IMR-90 (cell line): Measurements from ENCODE around the gene PSMA2. TPM values are rescaled to one million over a fixed set of nuclear protein-coding genes. Genes with fewer than 3 reads are reported as not detected.

Experiments
- ATAC-seq: fragments of 200-7000 bp; cut with Tn5 transposase; 2 replicates; pipeline ENCODE4 v1.9.1; 2020; ENCODE audit warnings: low read depth, mild to moderate bottlenecking, moderate library complexity
- BruUV-seq: library from RNA; stranded (reverse); fragments of 400-500 nt; replicated peaks from 2 replicates; lab custom pipeline; 2021; lab: Mats Ljungman, UMichigan
- CTCF ChIA-PET: fragments of 300-600 bp; formaldehyde crosslinking; extraction: SDS; loops from one replicate; lab custom pipeline; 2021; ENCODE audit warnings: antibody characterized with exemption; lab: Yijun Ruan, JAX
- POLR2A ChIA-PET: fragments of 300-600 bp; sonication (Branson Sonifier 250); formaldehyde crosslinking; loops from one replicate; lab custom pipeline; 2022; ENCODE audit warnings: antibody characterized with exemption; ENCODE audit not compliant: unreplicated experiment; lab: Charles Lee
- DNase-seq: peaks from one replicate; pipeline ENCODE4 v3.0.0; 2013
- H2AFZ ChIP-seq: replicated peaks from 2 replicates; pipeline ENCODE3; 2013; ENCODE audit warnings: low read length, mild to moderate bottlenecking; ENCODE audit not compliant: poor library complexity
- H2AK5ac ChIP-seq: 2 replicates; pipeline ENCODE4 v1.6.1; 2013; ENCODE audit warnings: low read depth, low read length, inconsistent platforms
- H2AK9ac ChIP-seq: replicated peaks from 2 replicates; pipeline ENCODE3; 2013; ENCODE audit warnings: mild to moderate bottlenecking, low read depth, low read length, moderate library complexity; ENCODE audit not compliant: poor library complexity
- H2BK120ac ChIP-seq: 2 replicates; pipeline ENCODE4 v1.6.1; 2013; ENCODE audit warnings: low read depth, low read length, inconsistent platforms
- H2BK15ac ChIP-seq: 3 replicates; pipeline ENCODE4 v1.6.1; 2013; ENCODE audit warnings: low read depth, low read length, inconsistent platforms
- H2BK20ac ChIP-seq: 2 replicates; pipeline ENCODE4 v1.6.1; 2013; ENCODE audit warnings: low read depth, mild to moderate bottlenecking, inconsistent platforms, low read length, moderate library complexity
- H2BK5ac ChIP-seq: 2 replicates; pipeline ENCODE4 v1.6.1; 2013; ENCODE audit warnings: mild to moderate bottlenecking, low read depth, low read length, inconsistent platforms; ENCODE audit not compliant: poor library complexity, severe bottlenecking
- H3K14ac ChIP-seq: replicated peaks from 2 replicates; pipeline ENCODE4 v1.6.1; 2013; ENCODE audit warnings: low read depth, low read length, inconsistent platforms
- H3K18ac ChIP-seq: 2 replicates; pipeline ENCODE4 v1.6.1; 2013; ENCODE audit warnings: low read depth, low read length, control low read depth
- H3K23ac ChIP-seq: 2 replicates; pipeline ENCODE4 v1.6.1; 2013; ENCODE audit warnings: low read depth, low read length, inconsistent platforms
- H3K27ac ChIP-seq: 2 replicates; pipeline ENCODE4 v1.5.1; 2013; ENCODE audit warnings: mild to moderate bottlenecking, control low read depth, low read length; ENCODE audit not compliant: insufficient read depth
- H3K27me3 ChIP-seq: 2 replicates; pipeline ENCODE4 v1.6.1; 2013; ENCODE audit warnings: low read length; ENCODE audit not compliant: control insufficient read depth, insufficient read depth
- H3K36me3 ChIP-seq: 2 replicates; pipeline ENCODE4 v1.6.1; 2013; ENCODE audit warnings: low read length, mixed read lengths; ENCODE audit not compliant: control insufficient read depth, insufficient read depth
- H3K4ac ChIP-seq: 2 replicates; pipeline ENCODE4 v1.6.1; 2013; ENCODE audit warnings: low read depth, low read length, inconsistent platforms
- H3K4me1 ChIP-seq: 2 replicates; pipeline ENCODE4 v1.6.1; 2013; ENCODE audit warnings: low read length, mixed read lengths; ENCODE audit not compliant: control insufficient read depth, insufficient read depth
- H3K4me2 ChIP-seq: 2 replicates; pipeline ENCODE4 v1.6.1; 2013; ENCODE audit warnings: low read depth, mild to moderate bottlenecking, control low read depth, low read length, moderate library complexity
- H3K4me3 ChIP-seq: 2 replicates; pipeline ENCODE4 v1.5.1; 2013; ENCODE audit warnings: low read depth, mild to moderate bottlenecking, control low read depth, low read length, moderate library complexity; ENCODE audit not compliant: insufficient read depth
- H3K56ac ChIP-seq: 2 replicates; pipeline ENCODE4 v1.6.1; 2013; ENCODE audit warnings: low read length, inconsistent platforms; ENCODE audit not compliant: insufficient read depth; ENCODE audit errors: extremely low read depth
- H3K79me1 ChIP-seq, 2 experiments: 2 replicates each; pipeline ENCODE4 v1.6.1; 2013; ENCODE audit warnings: low read length in 2 of 2, inconsistent platforms in 1 of 2, low read depth in 1 of 2
- H3K9ac ChIP-seq: 2 replicates; pipeline ENCODE4 v1.6.1; 2013; ENCODE audit warnings: low read depth, low read length, control low read depth
- H3K9me1 ChIP-seq: 2 replicates; pipeline ENCODE4 v1.6.1; 2013; ENCODE audit warnings: low read length, inconsistent platforms; ENCODE audit not compliant: insufficient read depth
- H3K9me3 ChIP-seq: 2 replicates; pipeline ENCODE4 v1.6.1; 2013; ENCODE audit warnings: low read length; ENCODE audit not compliant: control insufficient read depth, insufficient read depth
- H4K20me1 ChIP-seq: 2 replicates; pipeline ENCODE4 v1.6.1; 2013; ENCODE audit warnings: low read length, inconsistent platforms; ENCODE audit not compliant: insufficient read depth
- H4K5ac ChIP-seq: 2 replicates; pipeline ENCODE4 v1.6.1; 2013; ENCODE audit warnings: mild to moderate bottlenecking, low read depth, low read length, control low read depth
- H4K8ac ChIP-seq, 2 experiments: 2 replicates each; pipeline ENCODE4 v1.6.1; 2013; ENCODE audit warnings: low read depth in 2 of 2, low read length in 2 of 2, control low read depth in 1 of 2, inconsistent platforms in 1 of 2
- H4K91ac ChIP-seq: 2 replicates; pipeline ENCODE4 v1.6.1; 2013; ENCODE audit warnings: low read depth, low read length, inconsistent platforms; ENCODE audit not compliant: insufficient read depth
- MXI1 ChIP-seq: IDR thresholded peaks from 2 replicates; pipeline ENCODE4 v1.6.1; 2012; ENCODE audit warnings: low read depth, mild to moderate bottlenecking, low read length, moderate library complexity, borderline replicate concordance
- WGBS, 2 experiments: methylation state at CpG; one replicate each; pipeline versions ENCODE4 v1.1.5 to v1.1.7; 2013; ENCODE audit warnings: missing lambda C conversion rate in 2 of 2; ENCODE audit not compliant: insufficient read length in 1 of 2; ENCODE audit errors: extremely low coverage in 2 of 2; 5-methylcytosine and 5-hydroxymethylcytosine counted together
- dilution Hi-C: fragments of 300-500 bp; cut with HindIII; formaldehyde crosslinking; loops from one replicate; pipeline ENCODE4 v1.14.3; 2018; ENCODE audit warnings: low sequenced_read_pairs; ENCODE audit not compliant: unreplicated experiment
- in situ Hi-C: fragments of 300-500 bp; cut with MboI; formaldehyde crosslinking; loops from 3 replicates; pipeline ENCODE4 v1.14.3; 2019; ENCODE audit warnings: low sequenced_read_pairs, inconsistent platforms, mixed read lengths
- intact Hi-C: fragments of 100-400 bp; cut with micrococcal nuclease; formaldehyde crosslinking; loops from 2 replicates; pipeline ENCODE4 v1.10.0; 2022
- polyA plus RNA-seq, 3 experiments: library from polyadenylated mRNA; depleted of rRNA; stranded (reverse); fragments of >200 nt; gene quantifications; 2 replicates each; pipeline ENCODE4 v1.2.3, GENCODE V29; 2012; ENCODE audit warnings: low replicate concordance in 1 of 3
- total RNA-seq: library from RNA; depleted of rRNA; stranded (reverse); fragments of >200 nt; gene quantifications from 2 replicates; pipeline ENCODE4 v1.2.3, GENCODE V29; 2012

The PSMA2 gene
- total and polyA plus RNA-seq, 2 of the 4 experiments (the other 2 are of a cell fraction) = 106 to 138 TPM

DNA sequence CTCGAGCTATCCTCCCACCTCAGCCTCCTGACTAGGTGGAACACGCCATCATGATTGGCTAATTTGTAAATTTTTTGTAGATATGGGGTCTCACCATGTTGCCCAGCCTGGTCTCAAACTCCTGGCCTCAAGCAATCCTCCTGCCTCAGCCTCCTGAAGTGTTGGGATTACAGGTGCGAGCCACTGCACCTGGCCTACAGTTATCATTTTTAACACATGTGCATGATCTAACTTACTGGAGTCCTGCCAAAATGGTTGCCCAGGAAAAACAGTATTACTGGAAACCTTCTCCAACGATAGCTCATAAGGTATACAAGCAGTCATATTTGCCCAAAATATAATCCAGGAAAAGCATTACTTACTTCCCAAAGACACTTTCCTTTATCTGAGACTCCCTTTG lies 20.4 kb upstream of the PSMA2 start:
- H3K79me1 ChIP-seq = no peaks in the 10 kb centered on the region
- in situ Hi-C loops (no loop called here), dilution Hi-C loops (no loop called here), intact Hi-C loops (no loop called here)
- H3K14ac ChIP-seq = no peak overlapping the region
- H4K91ac ChIP-seq = no peak overlapping the region
- DNase-seq (no peak), ATAC-seq (no peak)
- no peak overlapping the region for H3K4me3 ChIP-seq
- no peak overlapping the region for H3K4ac ChIP-seq
- H2BK20ac ChIP-seq = no peak overlapping the region
- no peak overlapping the region for H3K27ac ChIP-seq
- WGBS, 2 experiments = 50% methylated on average over 1 of the region's 4 CpGs; no CpG with 5 or more reads in 1 of the 2 experiments
- no peak overlapping the region for H2AFZ ChIP-seq
- H2AK5ac ChIP-seq = no peak overlapping the region
- H3K4me1 ChIP-seq = no peaks in the 10 kb centered on the region
- no peak overlapping the region for H3K23ac ChIP-seq
- H2BK120ac ChIP-seq = no peak overlapping the region
- no peak overlapping the region for H4K8ac ChIP-seq
- H4K5ac ChIP-seq = no peak overlapping the region
- H3K4me2 ChIP-seq = no peak overlapping the region
- BruUV-seq = no TSS peak
- H3K27me3 ChIP-seq = 0 out of 2 replicates have a peak, but pooled peaks cover 1% of the 10 kb centered on the region
- H3K56ac ChIP-seq = no peak overlapping the region
- ChIA-PET CTCF (no interaction called here), POLR2A (no interaction called here)
- H2AK9ac ChIP-seq = no peak overlapping the region
- no peak overlapping the region for H3K18ac ChIP-seq
- no peaks in the 10 kb centered on the region for H3K36me3 ChIP-seq
- no peaks in the 10 kb centered on the region for H4K20me1 ChIP-seq
- H2BK5ac ChIP-seq = no peak overlapping the region
- no peak overlapping the region for H2BK15ac ChIP-seq
- no peak overlapping the region for H3K9ac ChIP-seq
- TF ChIP-seq MXI1 = no peak
- no peaks in the 10 kb centered on the region for H3K9me1 ChIP-seq
- no peaks in the 10 kb centered on the region for H3K9me3 ChIP-seq
